ENCODE data around the gene KAT8. TPM values are rescaled to one million over a fixed set of nuclear protein-coding genes. Genes with fewer than 3 reads are reported as not detected.

KAT8 gene
- 56.0 and 56.5 TPM in 2 replicates for total RNA-seq
- long read RNA-seq, partial matches to known transcripts: 0 of 2 reads
- long read RNA-seq, other reads (novel, unspliced or antisense): 0 of 2 reads

DNA sequence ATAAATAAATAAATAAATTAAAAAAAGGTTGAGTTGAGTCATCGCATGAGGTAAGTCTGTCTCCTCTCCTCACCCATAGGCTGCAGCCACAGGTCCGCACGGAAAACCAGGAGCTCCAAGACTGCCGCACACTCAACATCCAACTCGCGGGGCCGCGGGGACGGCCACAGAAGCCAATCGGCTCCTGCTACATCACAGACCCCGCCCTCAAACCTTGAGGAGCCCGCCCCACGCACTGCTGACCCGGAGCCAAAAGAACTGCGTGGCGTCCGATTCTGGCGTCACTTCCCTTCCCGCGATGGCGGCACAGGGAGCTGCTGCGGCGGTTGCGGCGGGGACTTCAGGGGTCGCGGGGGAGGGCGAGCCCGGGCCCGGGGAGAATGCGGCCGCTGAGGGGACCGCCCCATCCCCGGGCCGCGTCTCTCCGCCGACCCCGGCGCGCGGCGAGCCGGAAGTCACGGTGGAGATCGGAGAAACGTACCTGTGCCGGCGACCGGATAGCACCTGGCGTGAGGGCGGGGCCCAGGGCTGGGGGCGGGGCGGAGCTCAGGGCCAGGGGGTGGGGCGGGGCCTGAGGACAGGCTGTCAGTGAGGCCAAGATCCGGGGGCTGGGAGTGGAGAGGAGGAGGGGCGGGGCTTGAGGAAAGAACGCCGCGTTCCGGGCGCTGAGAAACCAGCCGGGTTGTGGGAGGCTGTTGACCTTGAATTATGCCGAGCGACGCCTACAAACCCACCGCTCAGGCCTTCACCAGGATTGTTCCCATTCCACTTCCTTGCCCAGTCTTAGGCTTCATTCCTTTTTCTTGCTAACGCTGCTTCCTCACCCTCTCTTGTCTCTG is at the start of gene KAT8:
Gene KAT8 (plus strand): TSS at position 281 of the 839 bp plus-strand sequence. CDS start 18 bp downstream, at position 299.
- Mint-ChIP-seq H3K4me1 (ENCODE audit: unreplicated experiment) (peaks cover 13% of the 10 kb centered on the region), H3K27ac (ENCODE audit: unreplicated experiment) (peak within 1 kb of the TSS; percentile 98), H3K4me3 (ENCODE audit: unreplicated experiment) (peak within 1 kb of the TSS; percentile 91), H3K36me3 (ENCODE audit: unreplicated experiment) (peaks cover 15% of the 10 kb centered on the region), H3K9me3 (ENCODE audit: unreplicated experiment) (no peaks in the 10 kb centered on the region), H3K27me3 (ENCODE audit: unreplicated experiment) (no peaks in the 10 kb centered on the region)
- TF ChIP-seq, protein P1, sequence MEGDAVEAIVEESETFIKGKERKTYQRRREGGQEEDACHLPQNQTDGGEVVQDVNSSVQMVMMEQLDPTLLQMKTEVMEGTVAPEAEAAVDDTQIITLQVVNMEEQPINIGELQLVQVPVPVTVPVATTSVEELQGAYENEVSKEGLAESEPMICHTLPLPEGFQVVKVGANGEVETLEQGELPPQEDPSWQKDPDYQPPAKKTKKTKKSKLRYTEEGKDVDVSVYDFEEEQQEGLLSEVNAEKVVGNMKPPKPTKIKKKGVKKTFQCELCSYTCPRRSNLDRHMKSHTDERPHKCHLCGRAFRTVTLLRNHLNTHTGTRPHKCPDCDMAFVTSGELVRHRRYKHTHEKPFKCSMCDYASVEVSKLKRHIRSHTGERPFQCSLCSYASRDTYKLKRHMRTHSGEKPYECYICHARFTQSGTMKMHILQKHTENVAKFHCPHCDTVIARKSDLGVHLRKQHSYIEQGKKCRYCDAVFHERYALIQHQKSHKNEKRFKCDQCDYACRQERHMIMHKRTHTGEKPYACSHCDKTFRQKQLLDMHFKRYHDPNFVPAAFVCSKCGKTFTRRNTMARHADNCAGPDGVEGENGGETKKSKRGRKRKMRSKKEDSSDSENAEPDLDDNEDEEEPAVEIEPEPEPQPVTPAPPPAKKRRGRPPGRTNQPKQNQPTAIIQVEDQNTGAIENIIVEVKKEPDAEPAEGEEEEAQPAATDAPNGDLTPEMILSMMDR (IDR thresholded peaks at IDR 0.05): no peak
- peak; percentile 99 for DNase-seq (ENCODE audit: extremely low spot score, unreplicated experiment)

DNA sequence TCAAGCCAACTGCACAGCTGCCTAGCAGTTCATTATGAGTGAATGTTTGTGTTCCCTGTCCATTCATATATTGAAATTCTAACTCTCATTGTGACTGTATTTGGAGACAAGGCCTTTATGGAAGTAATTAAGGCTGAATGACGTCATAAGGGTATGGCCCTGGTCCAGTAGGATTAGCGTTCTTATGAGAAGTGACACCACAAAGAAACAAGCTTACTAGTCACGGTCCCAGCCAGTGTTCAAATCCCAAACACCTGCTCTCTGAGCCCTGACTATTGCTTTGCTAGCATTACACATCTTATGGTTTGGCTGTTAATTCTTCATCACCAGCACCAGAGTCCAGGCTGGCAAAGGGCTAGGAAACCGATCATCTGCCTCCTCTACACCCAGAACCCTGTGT is 45.6 kb upstream of the KAT8 start:
- H3K27me3 Mint-ChIP-seq (ENCODE audit: unreplicated experiment): no peaks in the 10 kb centered on the region
- no peaks in the 10 kb centered on the region for H3K36me3 Mint-ChIP-seq (ENCODE audit: unreplicated experiment)
- no peak for DNase-seq (ENCODE audit: extremely low spot score, unreplicated experiment)
- H3K4me3 Mint-ChIP-seq (ENCODE audit: unreplicated experiment): peak overlapping the region; percentile 97
- peaks cover 26% of the 10 kb centered on the region for H3K4me1 Mint-ChIP-seq (ENCODE audit: unreplicated experiment)
- H3K27ac Mint-ChIP-seq (ENCODE audit: unreplicated experiment): peak overlapping the region; percentile 94
- no peaks in the 10 kb centered on the region for H3K9me3 Mint-ChIP-seq (ENCODE audit: unreplicated experiment)
- TF ChIP-seq, protein P1 (IDR thresholded peaks at IDR 0.05): no peak

DNA sequence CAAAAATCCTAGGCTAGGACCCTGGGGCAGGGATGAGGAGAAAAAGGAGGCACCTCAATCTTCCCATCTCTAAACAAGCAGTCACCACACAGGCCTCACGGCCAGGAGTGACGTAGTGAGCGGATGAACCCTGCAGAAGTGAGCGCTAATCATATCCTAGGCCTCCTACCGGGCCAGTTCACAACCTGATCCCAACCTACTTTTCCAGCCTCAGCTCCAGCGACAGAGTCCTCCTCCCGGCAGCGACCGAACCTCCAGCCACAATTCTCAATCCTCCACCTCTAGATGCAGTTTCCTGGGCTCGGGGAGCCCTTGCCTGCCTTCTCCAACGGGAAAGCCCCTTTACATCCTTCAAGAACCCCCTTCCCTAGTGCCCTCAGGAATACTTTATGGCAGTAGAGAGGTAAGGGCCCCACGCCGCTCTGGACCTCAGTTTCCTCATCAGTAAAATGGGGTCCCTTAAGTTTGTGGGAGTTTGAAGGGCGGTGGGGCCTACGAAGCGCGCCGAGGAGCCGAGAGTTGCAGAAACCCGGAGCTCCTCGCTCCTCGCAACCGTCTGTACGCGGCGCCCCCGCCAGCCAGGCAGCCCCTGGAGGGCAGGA is 44.8 kb upstream of the KAT8 start:
- TF ChIP-seq, protein P1 (IDR thresholded peaks at IDR 0.05): no peak
- no peaks in the 10 kb centered on the region for H3K9me3 Mint-ChIP-seq (ENCODE audit: unreplicated experiment)
- H3K4me3 Mint-ChIP-seq (ENCODE audit: unreplicated experiment): peak overlapping the region; percentile 97
- no peaks in the 10 kb centered on the region for H3K27me3 Mint-ChIP-seq (ENCODE audit: unreplicated experiment)
- H3K27ac Mint-ChIP-seq (ENCODE audit: unreplicated experiment): peak overlapping the region; percentile 94
- H3K4me1 Mint-ChIP-seq (ENCODE audit: unreplicated experiment): peaks cover 26% of the 10 kb centered on the region
- H3K36me3 Mint-ChIP-seq (ENCODE audit: unreplicated experiment): peaks cover 1% of the 10 kb centered on the region
- DNase-seq (ENCODE audit: extremely low spot score, unreplicated experiment): no peak

DNA sequence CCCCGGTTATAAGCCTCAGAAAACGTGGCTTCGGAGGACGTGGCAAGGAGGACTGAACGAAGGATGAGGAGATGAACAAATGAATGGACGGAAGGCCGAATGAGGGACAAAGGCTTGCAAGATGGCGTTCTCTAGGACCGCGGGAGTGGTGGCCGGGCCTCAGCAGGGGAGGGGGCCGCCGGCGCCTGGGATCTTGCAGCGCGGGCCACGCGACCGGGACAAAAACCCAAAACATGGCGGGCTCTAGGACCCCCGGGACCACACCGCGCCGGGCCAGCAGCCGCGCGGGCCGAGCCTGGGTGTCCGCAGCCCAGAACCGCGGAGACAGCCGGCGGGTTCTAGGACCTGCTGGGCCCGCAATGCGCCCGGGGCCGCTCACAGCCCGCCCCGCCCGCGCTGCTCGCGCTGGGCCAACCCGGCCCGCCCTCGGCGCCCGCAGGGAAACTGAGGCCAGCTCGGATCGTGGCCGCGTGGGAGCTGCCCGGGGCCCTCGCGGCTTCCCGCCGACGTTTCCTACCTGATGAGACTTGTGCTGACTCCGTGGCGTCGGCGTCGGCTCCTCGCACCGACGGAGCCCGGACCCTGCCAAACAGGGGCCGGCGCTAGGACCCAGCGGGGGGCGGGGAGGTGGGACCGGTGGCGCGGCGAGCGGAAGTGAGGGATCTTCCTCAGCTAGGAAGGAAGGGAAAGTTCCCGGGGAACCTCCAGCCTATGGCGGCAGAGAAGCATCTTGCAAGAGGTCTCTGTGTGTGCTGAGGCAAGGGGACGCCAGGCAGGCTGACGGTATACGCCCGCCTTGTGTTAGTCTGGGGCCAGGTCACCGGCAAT is 44.1 kb upstream of the KAT8 start:
- peaks cover 8% of the 10 kb centered on the region for H3K36me3 Mint-ChIP-seq (ENCODE audit: unreplicated experiment)
- H3K27me3 Mint-ChIP-seq (ENCODE audit: unreplicated experiment): no peaks in the 10 kb centered on the region
- DNase-seq (ENCODE audit: extremely low spot score, unreplicated experiment): peak; percentile 95
- peak overlapping the region; percentile 96 for H3K27ac Mint-ChIP-seq (ENCODE audit: unreplicated experiment)
- peak overlapping the region; percentile 98 for H3K4me3 Mint-ChIP-seq (ENCODE audit: unreplicated experiment)
- TF ChIP-seq, protein P1 (IDR thresholded peaks at IDR 0.05): no peak
- H3K4me1 Mint-ChIP-seq (ENCODE audit: unreplicated experiment): peaks cover 26% of the 10 kb centered on the region
- no peaks in the 10 kb centered on the region for H3K9me3 Mint-ChIP-seq (ENCODE audit: unreplicated experiment)
